ENCODE results near the gene TXNRD2.

The TXNRD2 gene

GRCh38 chr22:19979712-19980493, 38.3 kb upstream of the TXNRD2 start:
- DNase-seq: no peak

GRCh38 chr22:19978748-19979147, 37.1 kb upstream of the TXNRD2 start:
- DNase-seq: no peak

DNA sequence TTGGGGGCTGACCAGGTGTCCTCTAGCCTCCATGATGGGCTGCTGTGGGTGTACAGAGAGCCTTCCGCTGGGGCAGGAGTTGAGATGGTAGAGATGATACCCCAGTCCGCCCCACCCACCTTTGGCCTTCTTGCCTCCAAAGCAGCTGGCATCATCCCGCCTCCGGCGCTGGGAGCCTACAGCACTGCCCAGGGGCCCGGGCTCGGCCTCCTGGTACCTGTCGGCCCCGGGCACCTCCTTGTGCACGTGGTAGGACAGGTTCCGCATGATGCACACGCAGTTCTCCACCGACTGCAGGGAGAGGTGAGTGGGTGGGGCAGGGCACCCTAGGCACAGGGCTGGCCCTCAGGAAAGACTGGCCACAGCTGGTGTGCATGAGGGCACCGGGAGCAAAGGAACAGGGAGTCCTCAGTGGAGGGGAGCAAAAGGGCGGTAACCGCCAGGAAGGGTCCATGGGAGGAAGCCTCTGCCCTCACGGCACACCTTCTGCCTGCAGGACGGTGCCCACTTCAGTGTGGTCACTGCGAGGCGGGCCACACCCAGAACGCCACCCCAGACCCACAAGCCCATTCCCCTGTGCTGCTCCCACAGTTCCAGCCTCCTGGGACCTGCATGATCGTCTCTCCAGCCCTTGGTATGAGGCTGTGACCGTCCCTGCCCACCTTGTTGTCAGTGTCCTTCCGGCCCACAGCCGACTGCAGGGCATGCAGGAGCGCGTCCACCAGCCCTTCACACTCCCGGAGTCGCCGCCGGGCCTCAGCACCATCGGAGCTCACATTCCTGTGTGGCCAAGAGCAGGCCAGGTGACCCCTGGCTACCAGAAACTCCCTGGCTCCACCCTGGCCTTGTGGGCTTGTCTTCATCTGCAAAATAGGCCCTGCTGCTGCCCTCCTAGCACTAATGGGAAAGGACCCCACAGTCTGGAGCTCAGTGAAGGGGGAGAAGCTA, 36.0 kb upstream of the TXNRD2 start:
- no peak for DNase-seq

GRCh38 chr22:19976671-19977070, 35.1 kb upstream of the TXNRD2 start:
- DNase-seq: no peak

DNA sequence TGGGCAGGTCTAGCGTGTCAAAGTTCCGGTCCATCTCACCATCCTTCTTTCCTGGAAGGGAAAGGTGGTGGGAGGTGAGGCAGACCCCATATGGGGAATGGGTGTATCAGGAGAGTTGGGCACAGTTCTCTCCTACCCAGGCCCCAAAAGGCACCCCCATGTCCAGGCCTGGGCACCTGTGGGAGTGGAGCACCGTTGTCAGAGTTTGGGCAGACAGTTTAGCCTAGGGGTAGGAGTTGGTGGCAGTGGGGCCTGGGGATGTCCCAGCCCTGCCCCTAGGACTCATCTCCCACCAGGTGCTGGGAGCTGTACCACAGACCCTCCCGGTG, 34.1 kb upstream of the TXNRD2 start:
- DNase-seq: no peak

- DNase-seq: no peak
These were observed 33.5 kb upstream of the TXNRD2 start for GRCh38 chr22:19974935-19975706.

- DNase-seq: peak; percentile 31
These were observed 32.7 kb upstream of the TXNRD2 start for GRCh38 chr22:19974268-19974861.

DNA sequence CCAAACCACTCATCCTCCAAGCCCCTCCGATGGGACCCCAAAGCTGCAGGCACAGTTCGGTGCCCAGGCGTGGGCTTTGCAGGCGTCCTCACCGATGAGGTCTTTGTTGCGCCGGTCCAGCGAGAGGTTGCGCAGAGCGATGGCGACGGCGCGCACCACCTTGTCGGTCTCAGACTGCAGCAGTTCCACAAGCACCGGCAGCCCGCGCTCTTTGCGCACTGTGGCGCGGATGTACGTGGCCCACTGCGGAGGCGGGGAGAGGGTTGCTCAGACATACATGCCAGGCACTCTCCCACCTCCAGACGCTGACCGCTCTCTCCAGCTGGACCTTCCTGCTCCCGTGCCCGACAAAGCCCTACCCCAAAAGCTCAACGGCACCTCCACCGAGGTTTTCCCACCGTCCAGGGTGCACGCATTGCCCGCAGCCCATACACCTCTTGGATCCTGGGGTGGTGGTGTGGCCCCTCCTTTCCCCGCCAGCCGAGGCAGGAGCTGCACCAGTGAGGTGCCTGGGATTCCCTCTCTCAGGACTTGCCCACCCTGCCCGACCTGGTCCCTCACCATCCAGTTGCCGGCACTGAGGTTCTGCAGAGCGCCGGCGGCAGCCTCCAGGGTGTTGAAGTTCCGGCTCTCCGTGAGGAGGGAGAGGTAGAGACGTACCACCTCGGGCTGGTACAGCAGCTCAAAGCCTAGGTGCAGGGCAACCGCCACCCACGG, 32.1 kb upstream of the TXNRD2 start:
- DNase-seq: no peak

- no peak for DNase-seq
These were observed 31.3 kb upstream of the TXNRD2 start for GRCh38 chr22:19972652-19973550.

- DNase-seq: no peak
These were observed 30.6 kb upstream of the TXNRD2 start for GRCh38 chr22:19972251-19972650.

DNA sequence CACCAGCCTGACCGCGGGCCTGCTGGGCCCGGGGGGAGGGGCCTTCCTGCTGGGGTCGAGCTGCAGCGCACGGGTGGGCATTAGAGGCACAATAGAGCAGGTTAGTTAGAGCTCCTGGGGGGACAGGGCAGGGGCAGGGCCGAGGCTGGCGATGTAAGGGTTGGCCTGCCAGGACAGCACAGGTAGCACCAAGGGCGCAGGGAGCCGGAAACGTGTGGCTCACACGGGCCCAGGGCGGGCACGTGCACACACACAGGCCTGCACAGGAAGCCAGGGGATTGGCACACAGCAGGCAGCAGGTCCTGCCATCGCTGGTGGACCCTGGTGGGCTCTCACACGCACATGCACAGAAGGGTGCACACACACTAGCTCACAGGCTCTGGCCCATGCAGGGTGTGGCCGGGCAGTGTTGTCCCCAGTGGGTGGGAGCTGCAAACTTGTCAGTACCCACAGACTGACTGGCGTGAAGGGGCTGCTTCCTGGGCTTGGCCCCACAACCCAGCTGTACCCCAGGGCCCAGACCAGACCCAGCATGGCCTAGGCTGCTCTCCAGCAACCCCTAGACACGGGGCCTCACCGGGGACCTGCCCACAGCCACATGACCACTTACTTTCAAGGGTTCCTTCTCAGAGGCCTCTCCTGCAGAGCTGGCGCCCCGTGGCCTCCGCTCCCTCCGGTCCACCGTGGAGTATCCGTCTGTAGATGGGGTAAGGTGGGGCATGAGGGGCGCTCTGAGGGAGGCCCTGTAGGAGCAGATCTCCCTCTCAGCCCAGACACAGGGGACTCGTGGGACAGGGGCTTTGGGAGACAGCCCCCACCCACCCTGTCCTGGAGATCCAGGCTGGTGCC, 29.9 kb upstream of the TXNRD2 start:
- DNase-seq: peak; percentile 22

DNA sequence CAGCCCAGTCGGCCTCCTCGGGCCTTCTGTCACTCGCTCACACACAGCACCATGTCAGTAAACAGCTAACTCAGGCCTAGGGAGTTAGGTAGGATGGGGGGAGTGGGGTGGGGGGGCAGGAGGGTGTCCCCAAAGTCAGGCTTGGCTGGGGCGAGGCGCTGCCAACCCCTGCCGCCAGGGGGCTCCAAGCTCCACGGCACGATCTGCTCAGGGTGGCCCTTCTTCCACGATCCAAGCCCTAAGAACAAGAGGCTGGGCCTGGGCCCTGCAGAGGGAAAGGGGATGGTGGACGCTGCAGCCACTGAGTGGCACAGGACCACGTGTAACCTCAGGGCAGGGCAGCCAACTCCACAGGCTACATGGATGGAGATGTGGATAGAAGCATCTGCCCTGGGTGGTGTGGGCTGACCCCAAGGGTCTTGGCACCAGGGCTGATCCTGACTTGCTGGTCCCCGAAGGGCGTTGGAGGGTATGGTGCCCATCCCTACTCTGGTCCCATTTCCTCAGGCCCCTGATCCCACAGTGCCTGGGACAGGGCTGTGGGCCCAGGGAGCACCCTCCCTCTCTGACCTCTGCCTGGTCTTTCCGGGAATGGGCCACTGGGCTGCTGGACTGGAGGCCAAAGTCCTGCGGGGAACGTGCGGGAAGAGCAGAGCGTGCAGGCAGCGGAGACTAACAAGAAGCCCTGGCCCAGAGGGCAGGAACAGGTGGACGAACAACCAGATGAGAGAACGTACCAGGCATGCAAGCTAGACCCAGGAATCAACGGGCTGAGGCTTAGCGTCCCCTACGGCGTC, 29.1 kb upstream of the TXNRD2 start:
- peak; percentile 82 for DNase-seq

DNA sequence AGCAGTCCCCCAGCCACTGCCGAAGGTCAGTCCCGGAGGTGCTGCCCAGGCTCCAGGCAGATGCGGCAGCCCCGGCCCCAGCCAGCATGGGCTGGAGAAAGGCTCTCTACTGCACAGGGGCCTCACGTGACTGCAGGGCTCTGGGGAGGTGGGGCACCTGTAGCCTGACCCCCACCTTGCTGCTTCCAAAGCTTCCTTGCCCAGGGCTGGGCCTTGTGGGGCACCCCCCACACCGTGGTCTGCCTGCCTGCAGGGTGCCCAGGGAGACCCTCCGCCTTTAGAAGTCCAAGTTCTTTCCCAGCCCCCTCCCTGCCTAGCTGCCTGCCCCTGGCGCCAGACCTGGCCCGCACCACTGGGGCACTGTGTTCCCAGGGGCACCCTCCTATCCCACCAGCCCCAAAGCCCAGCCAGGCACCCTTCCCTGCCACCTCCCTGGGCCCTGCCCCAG, 28.4 kb upstream of the TXNRD2 start:
- no peak for DNase-seq

GRCh38 chr22:19969141-19969928, 27.7 kb upstream of the TXNRD2 start:
- DNase-seq: no peak

DNA sequence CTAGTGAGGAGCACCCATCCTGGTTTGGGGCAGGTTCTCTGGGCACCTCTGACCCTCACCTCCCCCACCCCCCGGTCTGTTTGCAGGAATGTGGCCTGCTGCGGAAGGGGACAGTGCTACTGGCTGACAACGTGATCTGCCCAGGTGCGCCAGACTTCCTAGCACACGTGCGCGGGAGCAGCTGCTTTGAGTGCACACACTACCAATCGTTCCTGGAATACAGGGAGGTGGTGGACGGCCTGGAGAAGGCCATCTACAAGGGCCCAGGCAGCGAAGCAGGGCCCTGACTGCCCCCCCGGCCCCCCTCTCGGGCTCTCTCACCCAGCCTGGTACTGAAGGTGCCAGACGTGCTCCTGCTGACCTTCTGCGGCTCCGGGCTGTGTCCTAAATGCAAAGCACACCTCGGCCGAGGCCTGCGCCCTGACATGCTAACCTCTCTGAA, 26.9 kb upstream of the TXNRD2 start:
- no peak for DNase-seq

DNA sequence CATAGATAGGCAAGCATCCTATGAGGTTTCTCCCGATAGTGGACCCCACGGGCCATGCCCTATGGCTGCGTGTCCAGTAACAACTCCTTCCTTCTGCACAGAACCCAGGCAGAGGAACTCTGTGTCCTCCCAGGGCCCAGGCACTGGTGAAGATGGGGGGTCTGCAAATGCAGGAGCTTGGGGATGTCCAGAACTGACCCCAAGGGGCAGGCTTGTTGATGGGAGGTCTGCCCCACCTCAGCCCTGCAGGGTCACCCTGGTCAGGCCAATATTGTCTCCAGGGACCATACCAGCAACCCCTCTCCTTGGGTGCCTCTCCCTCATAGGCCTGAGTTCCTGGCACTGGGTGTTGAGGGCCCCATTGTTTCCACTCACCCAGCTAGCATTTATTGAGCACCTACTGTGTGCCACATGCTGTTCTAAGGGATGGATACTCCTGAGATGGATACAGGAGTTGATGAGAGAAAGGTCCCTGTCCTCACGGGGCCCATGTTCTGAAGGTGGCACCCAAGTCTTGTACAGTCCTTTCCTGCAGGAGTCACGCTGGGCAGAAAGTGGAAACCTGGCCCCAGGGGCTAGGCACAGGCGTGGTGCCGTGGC, 26.3 kb upstream of the TXNRD2 start:
- no peak for DNase-seq

GRCh38 chr22:19966908-19967750, 25.5 kb upstream of the TXNRD2 start:
- no peak for DNase-seq
